ENCODE measurements around the gene SLC7A6. TPM values are rescaled to one million over a fixed set of nuclear protein-coding genes. Genes with fewer than 3 reads are reported as not detected.

SLC7A6 gene
- total RNA-seq, 2 experiments from 2014 or later: 53.1 to 79.5 TPM

DNA sequence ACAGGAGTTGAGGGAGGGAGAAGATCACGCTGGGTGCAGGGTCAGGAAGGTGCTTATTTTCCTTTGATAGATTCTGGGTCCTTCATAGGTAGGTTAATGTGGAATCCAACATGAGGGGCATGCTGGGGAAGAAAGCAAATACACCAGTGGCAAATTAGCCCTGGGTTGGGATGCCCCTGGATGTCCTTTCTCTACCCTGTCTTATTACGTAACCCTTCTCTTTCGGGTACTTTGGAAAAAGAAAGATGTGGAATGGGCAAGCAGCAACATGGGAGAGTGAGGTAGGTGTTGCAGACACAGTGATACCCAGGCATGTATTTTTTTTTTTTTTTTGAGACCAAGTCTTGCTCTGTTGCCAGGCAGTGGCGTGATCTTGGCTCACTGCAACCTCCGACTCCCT is 9.1 kb downstream of the SLC7A6 start:
- no peaks in the 10 kb centered on the region for H3K9me3 ChIP-seq (ENCODE audit: low read length)
- intact Hi-C loops (cut with micrococcal nuclease; ENCODE audit: unreplicated experiment): no loop called here
- peak overlapping the region; percentile 79 for H3K27ac ChIP-seq (ENCODE audit: low read depth, low read length, poor library complexity, severe bottlenecking)
- no peak overlapping the region for H2AFZ ChIP-seq (ENCODE audit: low read length)
- 0 out of 2 replicates have a peak, but pooled peaks cover 5% of the 10 kb centered on the region for H4K20me1 ChIP-seq (ENCODE audit: insufficient read depth, low read length)
- no peak for DNase-seq (ENCODE audit: low spot score)
- POLR2A ChIA-PET: interaction anchor here (0.9 to 2.2 kb wide), 8 partner anchors 9 to 189 kb away, joined by 3 to 17 read pairs (median 6); partner anchors contain the start of genes NFATC3, PRMT7, SLC7A6 and SLC7A6OS
- peak overlapping the region; percentile 64 for H3K4me2 ChIP-seq (ENCODE audit: low read length)
- H3K4me1 ChIP-seq (ENCODE audit: insufficient read depth, low read length, poor library complexity, severe bottlenecking): peaks cover 60% of the 10 kb centered on the region
- H3K79me2 ChIP-seq (ENCODE audit: insufficient read depth, low read depth, low read length): peaks cover 73% of the 10 kb centered on the region
- TF ChIP-seq, protein P1, sequence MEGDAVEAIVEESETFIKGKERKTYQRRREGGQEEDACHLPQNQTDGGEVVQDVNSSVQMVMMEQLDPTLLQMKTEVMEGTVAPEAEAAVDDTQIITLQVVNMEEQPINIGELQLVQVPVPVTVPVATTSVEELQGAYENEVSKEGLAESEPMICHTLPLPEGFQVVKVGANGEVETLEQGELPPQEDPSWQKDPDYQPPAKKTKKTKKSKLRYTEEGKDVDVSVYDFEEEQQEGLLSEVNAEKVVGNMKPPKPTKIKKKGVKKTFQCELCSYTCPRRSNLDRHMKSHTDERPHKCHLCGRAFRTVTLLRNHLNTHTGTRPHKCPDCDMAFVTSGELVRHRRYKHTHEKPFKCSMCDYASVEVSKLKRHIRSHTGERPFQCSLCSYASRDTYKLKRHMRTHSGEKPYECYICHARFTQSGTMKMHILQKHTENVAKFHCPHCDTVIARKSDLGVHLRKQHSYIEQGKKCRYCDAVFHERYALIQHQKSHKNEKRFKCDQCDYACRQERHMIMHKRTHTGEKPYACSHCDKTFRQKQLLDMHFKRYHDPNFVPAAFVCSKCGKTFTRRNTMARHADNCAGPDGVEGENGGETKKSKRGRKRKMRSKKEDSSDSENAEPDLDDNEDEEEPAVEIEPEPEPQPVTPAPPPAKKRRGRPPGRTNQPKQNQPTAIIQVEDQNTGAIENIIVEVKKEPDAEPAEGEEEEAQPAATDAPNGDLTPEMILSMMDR (conservative IDR thresholded peaks at IDR 0.05; ENCODE audit: low read length): no peak
- TF ChIP-seq EZH2phosphoT487 (IDR thresholded peaks at IDR 0.05; ENCODE audit: borderline replicate concordance, low read depth, low read length): no peak
- peak overlapping the region; percentile 15 for H3K4me3 ChIP-seq (ENCODE audit: low read depth, low read length, poor library complexity, severe bottlenecking)
- no TSS peak for BruUV-seq (replicated peaks)
- H3K9me2 ChIP-seq (ENCODE audit: insufficient read depth, low read length): no peaks in the 10 kb centered on the region
- CTCF ChIA-PET (ENCODE audit: unreplicated experiment): interaction anchor here (1.3 to 1.9 kb wide), 3 partner anchors 10 to 12 kb away, joined by 6 to 13 read pairs (median 6); partner anchors contain the start of gene SLC7A6
- H3K36me3 ChIP-seq (ENCODE audit: insufficient read depth, low read length): peaks cover 76% of the 10 kb centered on the region

DNA sequence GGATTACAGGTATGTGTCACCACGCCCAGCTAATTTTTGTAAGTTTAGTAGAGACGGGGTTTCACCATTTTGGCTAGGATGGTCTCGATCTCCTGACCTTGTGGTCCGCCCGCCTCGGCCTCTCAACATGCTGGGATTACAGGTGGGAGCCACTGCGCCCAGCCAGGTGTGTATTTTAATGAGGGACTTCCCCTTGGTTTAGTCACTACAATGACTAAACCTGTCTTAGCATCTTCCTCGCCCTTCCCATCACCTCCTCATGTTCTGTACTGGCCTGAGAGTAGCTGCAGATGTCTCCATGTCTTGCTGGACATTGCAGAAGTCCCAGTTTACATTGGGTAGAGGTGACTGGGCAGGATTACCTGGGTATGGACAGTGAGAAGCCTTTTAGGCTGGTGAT is 9.6 kb downstream of the SLC7A6 start:
- no TSS peak for BruUV-seq (replicated peaks)
- Histone ChIP-seq H3K9me2 (ENCODE audit: insufficient read depth, low read length) (no peaks in the 10 kb centered on the region), H3K4me1 (ENCODE audit: insufficient read depth, low read length, poor library complexity, severe bottlenecking) (peaks cover 60% of the 10 kb centered on the region), H3K9me3 (ENCODE audit: low read length) (no peaks in the 10 kb centered on the region), H3K4me2 (ENCODE audit: low read length) (peak overlapping the region; percentile 29; the same call in 1 of the 2 replicates), H2AFZ (ENCODE audit: low read length) (no peak overlapping the region), H4K20me1 (ENCODE audit: insufficient read depth, low read length) (0 out of 2 replicates have a peak, but pooled peaks cover 5% of the 10 kb centered on the region), H3K4me3 (ENCODE audit: low read depth, low read length, poor library complexity, severe bottlenecking) (no peak overlapping the region), H3K36me3 (ENCODE audit: insufficient read depth, low read length) (peaks cover 77% of the 10 kb centered on the region), H3K79me2 (ENCODE audit: insufficient read depth, low read depth, low read length) (peaks cover 71% of the 10 kb centered on the region), H3K27ac (ENCODE audit: low read depth, low read length, poor library complexity, severe bottlenecking) (peak overlapping the region; percentile 79)
- POLR2A ChIA-PET: interaction anchor here (0.9 to 2.2 kb wide), 5 partner anchors 9 to 23 kb away, joined by 3 to 13 read pairs (median 3); partner anchors contain the start of gene SLC7A6
- CTCF ChIA-PET (ENCODE audit: unreplicated experiment): no interaction called here
- TF ChIP-seq EZH2phosphoT487 (IDR thresholded peaks at IDR 0.05; ENCODE audit: borderline replicate concordance, low read depth, low read length): no peak
- TF ChIP-seq, protein P1 (conservative IDR thresholded peaks at IDR 0.05; ENCODE audit: low read length): no peak
- no peak for DNase-seq (ENCODE audit: low spot score)
- intact Hi-C loops (cut with micrococcal nuclease; ENCODE audit: unreplicated experiment): no loop called here

DNA sequence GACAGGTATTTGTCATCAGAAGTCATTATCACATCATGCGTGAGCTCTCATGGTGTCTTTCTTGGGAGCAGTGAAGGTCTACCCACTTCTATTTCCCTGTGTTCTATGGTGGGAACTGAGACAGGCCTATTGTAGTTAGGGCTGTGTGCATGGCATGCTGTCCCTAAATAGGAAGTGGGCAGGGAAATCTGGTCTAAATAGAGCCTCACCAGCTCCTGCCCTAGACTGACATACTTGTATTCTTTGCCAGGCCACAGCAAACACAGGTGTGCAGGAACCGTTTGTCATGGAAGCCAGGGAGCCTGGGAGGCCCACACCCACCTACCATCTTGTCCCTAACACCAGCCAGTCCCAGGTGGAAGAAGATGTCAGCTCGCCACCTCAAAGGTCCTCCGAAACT is 10.1 kb downstream of the SLC7A6 start:
- H3K4me3 ChIP-seq (ENCODE audit: low read depth, low read length, poor library complexity, severe bottlenecking): no peak overlapping the region
- peak overlapping the region; percentile 79 for H3K27ac ChIP-seq (ENCODE audit: low read depth, low read length, poor library complexity, severe bottlenecking)
- no peak overlapping the region for H2AFZ ChIP-seq (ENCODE audit: low read length)
- no peaks in the 10 kb centered on the region for H3K9me2 ChIP-seq (ENCODE audit: insufficient read depth, low read length)
- no peak for TF ChIP-seq EZH2phosphoT487 (IDR thresholded peaks at IDR 0.05; ENCODE audit: borderline replicate concordance, low read depth, low read length)
- TF ChIP-seq, protein P1 (conservative IDR thresholded peaks at IDR 0.05; ENCODE audit: low read length): no peak
- no peaks in the 10 kb centered on the region for H3K9me3 ChIP-seq (ENCODE audit: low read length)
- no peak for DNase-seq (ENCODE audit: low spot score)
- peaks cover 60% of the 10 kb centered on the region for H3K4me1 ChIP-seq (ENCODE audit: insufficient read depth, low read length, poor library complexity, severe bottlenecking)
- H3K4me2 ChIP-seq (ENCODE audit: low read length): peak overlapping the region; percentile 29; the same call in 1 of the 2 replicates
- ChIA-PET POLR2A (interaction anchor here (0.6 to 1.3 kb wide), 6 partner anchors 9 to 1344 kb away, joined by 3 to 5 read pairs (median 3); partner anchors contain the start of gene SLC7A6), CTCF (ENCODE audit: unreplicated experiment) (no interaction called here)
- intact Hi-C loops (cut with micrococcal nuclease; ENCODE audit: unreplicated experiment): no loop called here
- no peaks in the 10 kb centered on the region for H4K20me1 ChIP-seq (ENCODE audit: insufficient read depth, low read length)
- H3K36me3 ChIP-seq (ENCODE audit: insufficient read depth, low read length): peaks cover 77% of the 10 kb centered on the region
- H3K79me2 ChIP-seq (ENCODE audit: insufficient read depth, low read depth, low read length): peaks cover 71% of the 10 kb centered on the region
- BruUV-seq (replicated peaks): no TSS peak

All from OCI-LY7 (cell line).